Activated CD8-positive, alpha-beta memory T cell treated with anti-CD3 and anti-CD28 coated beads for 36 hours (primary cell): Measurements from ENCODE around the gene TNRC18. TPM values are rescaled to one million over a fixed set of nuclear protein-coding genes. Genes with fewer than 3 reads are reported as not detected.
"Not testable (repeated sequence)": the region's sequence is repeated elsewhere in the genome, so short reads cannot be mapped to it uniquely, and the experiment has no call there.

Experiments used
- CTCF ChIA-PET: fragments of 350-600 bp; sonication (Branson Sonifier 250); formaldehyde crosslinking; loops from one replicate; lab custom pipeline; 2021; ENCODE audit warnings: antibody characterized with exemption; lab: Charles Lee
- POLR2A ChIA-PET: fragments of 350-600 bp; sonication (Branson Sonifier 250); formaldehyde crosslinking; loops from one replicate; lab custom pipeline; 2021; ENCODE audit warnings: antibody characterized with exemption; lab: Charles Lee
- total RNA-seq, 2 experiments: library from RNA; stranded (reverse); gene quantifications; one replicate each; pipeline ENCODE4 v1.2.3, GENCODE V29; 2021

The TNRC18 gene
- total RNA-seq, 2 experiments from 2014 or later = 42.4 to 44.2 TPM

DNA sequence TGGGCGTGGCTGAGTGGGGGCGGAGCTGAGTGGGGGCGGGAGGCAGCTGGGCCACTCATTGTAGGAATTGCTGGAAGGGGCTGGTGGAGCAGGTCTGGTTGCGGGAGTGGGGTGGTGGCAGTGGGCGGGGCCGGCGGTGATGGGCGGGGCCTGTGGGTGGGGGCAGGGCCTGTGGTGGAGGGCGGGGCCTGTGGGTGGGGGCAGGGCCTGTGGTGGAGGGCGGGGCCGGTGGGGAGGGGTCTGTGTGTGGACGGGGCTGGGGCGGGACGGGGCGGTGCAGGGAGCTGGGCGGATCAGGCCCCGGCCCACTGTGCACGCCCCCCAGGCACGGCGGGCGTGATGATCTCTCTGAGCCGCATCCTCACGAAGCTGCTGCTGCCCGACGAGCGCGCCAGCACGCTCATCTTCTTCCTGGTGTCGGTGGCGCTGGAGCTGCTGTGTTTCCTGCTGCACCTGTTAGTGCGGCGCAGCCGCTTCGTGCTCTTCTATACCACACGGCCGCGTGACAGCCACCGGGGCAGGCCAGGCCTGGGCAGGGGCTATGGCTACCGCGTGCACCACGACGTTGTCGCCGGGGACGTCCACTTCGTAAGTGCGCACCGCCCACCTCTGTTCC lies 126.9 kb downstream of the TNRC18 start:
- ChIA-PET CTCF (no interaction called here), POLR2A (no interaction called here)

DNA sequence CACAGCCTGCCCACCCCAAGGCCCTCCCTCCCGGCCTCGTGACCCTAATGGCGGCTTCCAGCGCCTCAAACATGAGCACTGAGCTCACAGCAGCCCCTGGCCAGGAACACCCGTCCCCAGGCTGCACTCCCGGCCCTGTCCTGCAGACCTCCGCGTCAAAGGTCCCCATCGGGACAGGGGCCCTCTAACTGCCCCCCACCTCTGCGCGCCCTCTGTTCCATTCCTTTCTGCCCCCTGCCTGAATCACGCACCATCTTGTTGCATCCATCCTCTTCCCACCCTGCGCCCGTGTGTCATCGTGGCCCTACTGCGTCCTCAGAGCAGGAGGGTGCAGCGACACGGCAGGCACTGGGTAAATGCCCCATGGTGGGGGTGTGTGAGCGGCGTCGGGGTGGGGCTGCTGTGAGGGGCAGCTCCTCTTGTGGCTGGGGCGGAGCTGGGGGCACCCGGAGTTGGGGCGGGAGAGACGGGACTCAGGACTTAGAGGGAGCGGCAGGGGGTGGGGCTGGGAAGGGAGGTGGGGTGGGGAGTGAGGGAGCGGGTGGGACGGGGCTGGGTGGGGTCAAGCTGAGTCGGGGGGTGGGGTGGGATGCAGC lies 127.5 kb downstream of the TNRC18 start:
- ChIA-PET CTCF (no interaction called here), POLR2A (no interaction called here)

DNA sequence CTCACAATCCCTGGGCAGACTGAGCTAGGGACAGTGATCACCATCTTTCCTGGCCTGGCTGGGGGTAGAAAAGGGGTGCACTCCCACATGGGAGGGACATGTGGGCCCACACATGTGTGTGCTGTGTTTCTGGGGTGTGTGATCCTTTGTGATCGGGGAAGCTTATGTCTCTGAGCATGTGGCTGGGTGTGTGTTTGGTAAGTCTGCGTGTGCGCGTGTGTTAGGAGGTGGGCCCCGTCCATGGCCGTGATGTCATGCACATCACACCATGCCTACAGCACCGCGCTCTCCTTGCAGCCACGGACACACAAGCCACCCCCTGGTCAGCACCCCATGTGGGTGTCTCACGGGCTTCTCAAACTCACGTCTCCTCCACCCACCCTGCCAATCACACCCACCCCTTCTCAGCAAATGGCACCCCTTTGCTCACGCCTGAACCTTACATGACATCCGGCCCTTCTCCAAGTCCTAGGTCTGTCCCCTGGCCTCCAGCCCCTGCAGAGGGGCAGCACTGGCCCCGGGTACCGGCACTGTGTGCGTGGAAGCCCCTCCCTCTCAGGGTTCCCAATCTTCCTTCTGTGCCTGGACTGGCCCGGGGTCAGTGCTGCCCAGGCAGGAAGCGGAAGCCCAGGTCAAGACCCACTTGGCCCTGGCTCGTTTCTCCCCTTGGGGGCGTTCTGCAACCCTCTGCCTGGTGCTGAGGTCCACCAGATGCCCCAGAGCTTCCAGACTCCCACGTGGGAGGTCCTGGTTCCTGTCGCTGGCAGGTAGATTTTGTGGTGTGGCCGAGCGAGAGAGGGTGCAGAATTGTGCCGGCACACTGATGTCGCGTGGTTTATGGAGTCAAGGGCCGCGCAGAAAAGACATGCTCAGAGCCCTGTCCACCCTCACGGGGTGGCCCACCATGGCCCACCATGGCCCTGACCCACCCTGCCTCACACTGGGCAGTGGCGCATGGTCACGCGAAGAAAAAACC lies 128.3 kb downstream of the TNRC18 start:
- ChIA-PET POLR2A (no interaction called here), CTCF (interaction anchor here (0.6 kb wide), 1 partner anchor 403 kb away, joined by 3 read pairs; no protein-coding TSS in a partner anchor)

DNA sequence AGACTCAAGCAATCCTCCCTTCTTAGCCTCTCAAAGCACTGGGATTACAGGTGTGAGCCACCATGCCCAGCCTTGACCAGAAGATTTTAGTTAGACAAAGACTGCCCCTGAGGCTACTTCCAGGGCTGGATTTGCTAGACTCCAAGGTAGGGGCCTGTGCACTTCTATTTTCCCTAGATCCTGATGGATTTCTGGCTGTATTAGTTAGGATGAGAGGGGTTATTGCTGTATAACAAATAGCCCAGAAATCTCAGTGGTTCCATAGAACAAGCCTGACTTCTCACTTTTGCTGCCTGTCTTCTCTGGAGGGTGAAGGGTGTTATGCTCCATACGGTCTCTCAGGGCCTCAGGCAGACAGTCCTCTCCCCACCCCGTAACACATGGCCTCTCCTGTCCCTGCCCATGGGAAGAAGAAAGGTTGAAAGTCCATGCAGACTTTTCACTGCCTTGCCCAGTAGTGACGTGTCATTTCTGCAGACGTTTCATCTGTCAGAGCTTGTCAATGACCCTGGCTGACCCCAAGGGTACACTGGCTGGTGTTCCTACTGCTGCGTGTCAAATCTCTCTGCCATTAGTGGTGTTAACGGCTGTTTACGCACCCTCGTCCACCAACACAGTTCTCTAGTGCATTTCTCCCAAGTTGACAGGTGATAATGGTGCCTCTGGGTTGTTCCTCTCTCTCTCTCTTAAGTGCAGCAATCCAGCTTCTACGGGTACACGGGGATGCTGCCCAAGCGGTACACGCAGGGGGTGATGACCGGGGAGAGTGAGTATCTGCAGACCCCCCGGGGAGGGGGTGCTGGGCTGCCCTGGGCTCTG lies 129.3 kb downstream of the TNRC18 start:
- ChIA-PET CTCF (no interaction called here), POLR2A (no interaction called here)

DNA sequence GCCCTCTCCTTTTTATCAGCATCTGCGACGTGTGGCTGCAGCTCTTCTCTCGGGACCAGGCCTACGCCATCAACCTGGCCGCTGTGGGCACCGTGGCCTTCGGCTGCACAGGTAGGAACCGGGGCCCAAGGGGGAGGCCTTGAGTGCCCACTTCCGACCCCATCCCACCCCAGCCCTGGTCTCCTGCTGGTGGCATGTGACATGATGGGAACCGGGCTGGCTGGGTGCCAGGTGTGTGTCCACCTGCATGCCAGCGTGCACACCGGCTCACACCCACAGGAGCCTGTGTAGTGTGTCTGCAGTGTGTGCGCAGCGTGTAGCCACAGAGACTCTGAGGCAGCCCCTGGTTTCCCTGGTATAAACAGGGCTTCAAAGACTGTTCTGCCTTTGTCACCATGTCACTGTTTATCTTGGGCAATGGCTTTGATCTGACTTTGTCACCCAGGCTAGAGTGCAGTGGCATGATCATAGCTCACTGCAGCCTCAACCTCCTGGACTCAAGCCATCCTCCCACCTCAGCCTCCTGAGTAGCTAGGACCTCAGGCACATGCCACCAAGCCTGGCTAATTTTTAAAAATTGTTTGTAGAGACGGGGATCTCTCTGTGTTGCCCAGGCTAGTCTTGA lies 131.8 kb downstream of the TNRC18 start:
- CTCF ChIA-PET, POLR2A ChIA-PET: not testable (repeated sequence)

DNA sequence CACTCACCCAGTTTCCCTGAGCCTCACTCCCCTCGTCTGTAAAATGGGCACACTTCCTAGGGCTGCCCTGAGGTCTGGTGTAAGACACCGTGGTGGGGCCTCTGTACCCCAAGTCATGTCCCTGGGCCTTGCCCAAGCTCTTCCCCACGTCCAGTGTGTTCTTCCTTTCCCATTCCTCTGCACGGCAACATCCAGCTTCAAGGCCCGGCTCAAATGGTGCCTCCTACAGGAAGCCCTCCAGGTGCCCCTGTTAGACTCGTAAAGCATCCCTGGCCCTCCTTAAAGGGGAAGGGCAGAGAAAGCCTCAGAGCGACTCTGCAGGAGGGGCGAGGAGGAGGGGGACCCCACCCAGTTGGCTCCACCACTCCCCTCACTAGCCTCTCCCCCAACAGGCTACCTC lies 132.3 kb downstream of the TNRC18 start:
- ChIA-PET CTCF (no interaction called here), POLR2A (no interaction called here)

DNA sequence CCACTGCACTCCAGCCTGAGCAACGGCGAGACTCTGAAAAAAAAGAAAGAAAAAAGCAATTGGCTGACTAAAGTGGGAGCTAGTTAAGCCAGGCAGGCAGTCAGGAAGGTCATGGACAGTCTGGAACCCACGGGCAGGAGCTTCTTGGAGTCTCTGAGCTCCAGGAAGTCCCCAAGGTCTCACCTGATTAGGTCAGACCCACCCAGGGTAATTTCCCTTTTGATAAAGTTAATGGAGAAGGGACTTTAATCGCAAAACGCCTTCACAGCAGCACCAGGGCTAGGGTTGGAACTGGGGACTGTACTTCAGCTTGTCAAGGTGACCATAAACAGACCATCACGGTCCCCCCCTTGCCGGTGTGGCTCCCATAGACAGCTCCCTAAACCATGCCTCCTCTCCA lies 134.3 kb downstream of the TNRC18 start:
- POLR2A ChIA-PET = no interaction called here

DNA sequence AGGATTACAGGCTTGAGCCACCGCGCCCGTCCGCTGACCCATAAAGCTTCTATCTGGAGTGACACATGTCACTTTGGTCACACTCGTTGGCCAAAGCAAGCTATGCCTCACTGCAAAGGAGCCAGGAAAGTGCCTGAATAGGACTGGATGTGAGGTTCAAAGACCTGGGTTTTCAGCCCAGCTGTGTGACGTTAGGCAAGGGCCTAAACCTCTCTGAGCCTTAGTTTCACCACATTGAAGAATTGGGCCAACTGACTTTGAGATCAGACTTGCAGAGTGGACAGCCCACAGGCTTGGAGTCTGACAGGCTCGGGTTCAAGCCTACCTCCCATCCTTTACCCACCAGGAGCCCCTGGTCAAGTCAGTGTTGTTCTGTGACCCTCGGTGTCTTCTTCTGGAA lies 135.1 kb downstream of the TNRC18 start:
- POLR2A ChIA-PET = not testable (repeated sequence)
- CTCF ChIA-PET = interaction anchor here (1.6 kb wide), 1 partner anchor 49 kb away, joined by 4 read pairs; no protein-coding TSS in a partner anchor

More for the DNA sequence above, 134.3 kb downstream of the TNRC18 start:
- CTCF ChIA-PET = interaction anchor here (0.8 kb wide), 1 partner anchor 75 kb away, joined by 3 read pairs; no protein-coding TSS in a partner anchor

DNA sequence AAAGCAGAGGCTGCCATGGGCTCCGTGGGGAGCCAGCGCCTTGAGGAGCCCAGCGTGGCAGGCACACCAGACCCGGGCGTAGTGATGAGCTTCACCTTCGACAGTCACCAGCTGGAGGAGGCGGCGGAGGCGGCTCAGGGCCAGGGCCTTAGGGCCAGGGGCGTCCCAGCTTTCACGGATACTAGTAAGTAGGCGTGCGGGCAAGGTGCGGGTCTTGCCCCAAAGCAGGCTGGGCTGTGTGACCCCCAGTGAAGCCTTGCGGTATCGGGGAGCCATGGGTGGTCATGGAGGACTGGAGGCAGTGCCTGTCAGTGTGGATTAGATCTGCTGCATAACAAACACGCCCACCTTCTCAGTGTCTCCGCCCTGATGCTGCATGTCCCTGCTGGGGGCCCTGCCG lies 135.8 kb downstream of the TNRC18 start:
- POLR2A ChIA-PET = no interaction called here
- CTCF ChIA-PET = interaction anchor here (1.6 kb wide), 1 partner anchor 48 kb away, joined by 4 read pairs; no protein-coding TSS in a partner anchor

DNA sequence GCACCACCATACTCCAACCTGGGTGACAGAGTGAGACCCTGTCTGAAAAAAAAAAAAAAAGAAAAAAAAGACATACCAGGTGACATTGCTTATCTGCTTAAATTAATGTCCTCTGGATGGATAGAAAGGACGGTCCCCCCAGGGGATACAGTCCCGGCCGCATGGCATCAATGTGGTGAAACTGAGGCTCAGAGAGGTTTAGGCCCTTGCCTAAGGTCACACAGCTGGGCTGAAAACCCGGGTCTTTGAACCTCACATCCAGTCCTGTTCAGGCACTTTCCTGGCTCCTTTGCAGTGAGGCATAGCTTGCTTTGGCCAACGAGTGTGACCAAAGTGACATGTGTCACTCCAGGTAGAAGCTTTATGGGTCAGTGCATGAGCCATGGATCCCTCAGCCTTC lies 136.3 kb downstream of the TNRC18 start:
- POLR2A ChIA-PET = not testable (repeated sequence)
- CTCF ChIA-PET = interaction anchor here (1.6 kb wide), 1 partner anchor 47 kb away, joined by 4 read pairs; no protein-coding TSS in a partner anchor

DNA sequence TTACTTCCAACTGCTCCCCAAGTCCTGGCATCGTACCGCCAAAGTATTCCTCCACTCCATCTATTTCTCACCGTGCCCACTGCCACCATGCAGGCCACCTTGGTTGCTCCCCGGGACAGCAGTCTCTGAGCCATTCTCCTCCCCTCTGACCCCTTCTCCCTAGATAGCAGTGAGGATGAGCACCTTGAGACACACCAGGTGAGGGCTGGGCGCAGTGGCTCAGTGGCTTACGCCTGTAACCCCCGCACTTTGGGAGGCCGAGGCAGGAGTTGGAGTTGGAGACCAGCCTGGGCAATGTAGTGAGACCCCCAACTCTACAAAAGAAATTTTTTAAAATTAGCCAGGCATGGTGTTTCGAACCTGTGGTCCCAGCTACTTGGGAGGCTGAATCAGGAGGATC lies 136.7 kb downstream of the TNRC18 start:
- ChIA-PET CTCF (interaction anchor here (1.6 kb wide), 1 partner anchor 47 kb away, joined by 4 read pairs; no protein-coding TSS in a partner anchor), POLR2A (no interaction called here)

DNA sequence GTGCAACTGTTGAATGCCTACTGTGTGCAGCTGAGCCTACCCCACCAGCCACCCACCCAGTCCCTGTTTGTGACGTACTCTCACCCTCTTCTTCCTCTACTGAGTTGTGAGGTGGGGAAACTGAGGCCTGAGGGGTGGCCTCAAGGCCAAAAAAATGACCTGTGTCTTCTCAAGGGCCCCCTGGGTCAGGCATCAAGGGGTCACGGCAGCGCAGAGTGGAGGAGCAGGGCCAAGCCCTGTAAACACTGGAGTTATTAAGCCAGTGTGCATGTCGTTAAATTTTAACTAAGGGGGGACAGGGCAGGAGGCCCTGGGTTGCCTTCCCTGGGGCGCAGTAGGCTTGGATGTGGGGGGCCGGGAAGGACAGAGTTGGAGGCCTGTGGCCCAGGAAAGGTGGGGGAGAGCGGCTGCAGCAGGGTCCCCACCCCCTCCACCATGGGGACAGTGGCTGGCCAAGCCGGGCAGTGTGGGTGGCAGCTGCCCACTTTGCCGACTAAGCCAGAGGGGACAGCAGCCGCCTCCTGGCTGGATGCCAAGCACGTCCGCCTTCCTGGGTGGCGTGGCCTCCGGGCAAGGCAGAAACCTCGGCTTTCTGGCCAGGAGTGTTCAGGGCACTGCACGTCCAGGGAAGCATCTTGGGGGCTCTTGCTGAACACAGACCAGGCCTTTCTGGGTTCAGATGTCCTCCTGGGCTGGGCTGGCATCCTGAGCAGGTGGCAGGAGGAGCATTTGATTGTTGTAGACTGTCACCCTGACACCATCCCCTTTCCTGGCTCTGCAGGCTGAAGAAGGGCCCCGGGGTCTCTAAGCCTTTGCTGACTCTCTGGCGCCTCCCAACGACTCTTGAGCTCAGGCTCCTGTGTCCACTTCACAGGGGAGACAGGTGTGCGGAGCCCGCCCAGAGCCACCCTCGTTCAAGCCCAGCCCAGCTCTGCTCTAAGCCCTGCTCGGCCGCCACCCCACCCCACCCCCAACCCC lies 139.0 kb downstream of the TNRC18 start:
- POLR2A ChIA-PET = no interaction called here
- CTCF ChIA-PET = no interaction called here

DNA sequence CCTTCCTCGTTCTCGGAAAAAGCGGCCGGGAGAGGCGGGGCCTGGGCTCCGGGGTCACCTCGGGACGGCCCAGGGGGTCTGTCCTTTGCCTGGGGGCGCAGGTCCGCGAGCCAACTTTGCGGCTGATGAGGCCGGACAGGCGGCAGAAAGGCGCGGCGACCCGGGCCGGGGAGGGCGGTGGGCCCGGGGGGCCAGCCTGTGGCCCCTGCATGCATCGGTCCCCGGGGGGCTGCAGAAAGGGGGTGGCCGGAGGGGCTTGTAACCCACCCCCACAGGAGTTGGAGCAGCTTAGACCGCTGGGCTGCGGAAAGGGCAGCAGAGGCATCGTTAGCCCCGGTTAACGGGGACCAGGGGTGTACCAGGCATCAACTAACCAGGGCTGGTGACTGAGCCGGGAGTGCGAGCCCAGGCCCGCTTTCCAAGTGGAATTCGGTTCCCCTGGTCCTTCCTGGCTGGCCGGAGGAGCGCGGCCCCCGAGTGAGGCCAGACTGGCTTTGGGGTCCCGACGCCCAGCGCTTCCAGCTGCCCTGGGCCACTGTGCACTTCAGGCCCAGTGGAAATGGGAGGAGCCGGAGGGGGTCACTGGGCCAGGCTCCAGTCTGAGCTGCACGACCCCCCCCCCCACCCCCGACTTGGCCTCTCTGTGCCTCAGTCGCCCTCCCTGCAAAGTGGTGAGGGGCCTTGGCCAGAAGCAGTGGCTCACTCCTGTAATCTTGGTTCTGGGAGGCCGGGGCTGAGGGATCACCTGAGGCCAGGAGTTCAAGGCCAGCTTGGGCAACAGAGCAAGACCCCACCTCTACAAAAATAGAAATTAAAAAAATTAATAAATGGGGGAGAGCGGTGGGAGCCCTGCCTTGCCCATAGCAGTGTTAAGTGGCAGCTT lies 140.0 kb downstream of the TNRC18 start:
- POLR2A ChIA-PET = no interaction called here

DNA sequence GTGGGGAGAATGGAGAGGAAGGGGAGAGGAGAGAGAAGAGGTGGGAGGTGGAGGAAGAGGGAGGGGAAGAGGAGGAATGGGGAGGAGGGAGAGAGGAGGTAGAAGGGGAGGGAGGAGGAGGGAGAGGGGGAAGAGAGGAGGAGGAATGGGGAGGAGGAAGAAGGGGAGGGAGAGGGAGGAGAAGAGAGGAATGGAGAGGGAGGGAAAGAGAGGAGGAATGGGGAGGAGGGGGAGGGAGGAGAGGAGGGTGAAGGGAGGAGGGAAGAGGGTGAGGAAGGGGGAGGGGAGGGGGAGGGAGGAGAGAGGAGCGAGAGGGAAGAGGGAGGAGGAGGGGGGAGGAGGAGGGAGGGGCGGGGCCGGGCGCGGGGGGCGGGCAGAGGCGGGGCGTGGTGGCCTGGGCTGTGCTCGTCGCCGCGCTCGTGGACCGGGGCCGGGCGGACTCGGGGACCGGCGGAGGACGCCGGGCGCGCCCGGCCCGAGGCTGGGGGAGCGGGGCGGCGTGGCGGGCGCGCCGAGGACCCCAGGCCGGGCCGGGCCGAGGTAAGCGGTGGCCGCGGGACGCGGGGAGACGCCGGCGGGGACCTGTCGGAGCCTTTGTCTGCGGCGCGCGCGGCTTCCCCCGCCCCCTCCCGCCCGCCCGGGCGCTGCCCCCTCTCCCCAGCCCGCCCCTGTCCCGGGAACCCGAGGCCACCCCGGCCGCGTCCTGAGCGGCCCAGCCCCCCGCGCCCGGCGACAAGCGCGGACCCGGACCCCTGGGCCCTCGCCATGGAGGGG lies 140.9 kb downstream of the TNRC18 start, which contains the start of gene SLC29A4:
Gene SLC29A4, plus strand, starts transcription at position 401 of the 774 bp plus-strand sequence. CDS start 4,874 bp downstream, outside the sequence.
- POLR2A ChIA-PET = no interaction called here
- CTCF ChIA-PET = no interaction called here

More for the DNA sequence above, 140.0 kb downstream of the TNRC18 start:
- CTCF ChIA-PET = no interaction called here

DNA sequence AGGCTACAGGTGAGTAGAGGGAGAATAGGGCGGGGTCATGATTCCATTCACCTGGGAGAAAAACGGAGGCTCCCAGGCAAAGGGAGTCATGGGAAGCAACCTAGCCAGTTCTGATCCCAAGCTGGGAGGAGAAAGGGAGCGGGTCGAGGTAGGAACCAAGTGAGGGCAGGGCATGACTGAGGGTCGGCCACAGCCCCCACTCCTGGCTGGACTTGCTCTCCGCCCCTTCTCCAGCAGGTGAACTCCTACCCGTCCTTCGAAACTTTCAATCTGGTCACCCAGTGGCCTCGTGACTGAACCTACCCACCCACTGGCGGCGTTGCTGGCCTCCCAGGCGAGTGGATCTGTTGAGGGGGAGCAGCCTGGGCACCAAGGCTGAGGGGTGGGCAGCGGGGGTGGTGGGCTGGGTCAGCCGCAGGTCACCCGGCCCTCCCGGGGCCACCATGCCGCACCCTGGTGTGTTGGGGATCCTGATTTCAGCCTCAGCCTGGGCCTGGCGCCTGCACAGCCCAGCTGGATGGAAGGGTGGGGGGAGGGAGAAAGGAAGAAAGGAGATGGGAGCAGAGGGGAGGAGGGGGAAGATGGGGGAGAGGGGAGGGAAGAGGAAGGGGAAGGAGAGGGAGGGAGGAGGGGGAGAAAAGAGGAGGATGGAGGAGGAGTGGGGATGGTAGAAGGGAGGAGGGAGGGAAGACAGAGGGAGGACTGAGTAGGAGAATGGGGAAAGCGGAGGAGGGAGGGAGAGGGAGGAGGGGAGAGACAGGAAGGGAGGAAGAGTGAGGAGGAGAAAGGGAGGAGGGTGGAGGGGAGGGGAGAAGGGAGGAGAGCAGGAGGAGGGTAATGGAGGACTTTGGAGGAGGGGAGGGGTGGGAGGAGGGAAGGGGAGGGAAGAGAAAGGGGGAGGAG lies 141.8 kb downstream of the TNRC18 start:
- CTCF ChIA-PET, POLR2A ChIA-PET: not testable (repeated sequence)
